NCI-H446 treated with DMSO at 0.1 percent for 48 hours (cell line): Measurements from ENCODE around the gene GNAO1.
"Not testable (repeated sequence)": the region's sequence is repeated elsewhere in the genome, so short reads cannot be mapped to it uniquely, and the experiment has no call there.

Source experiments
- DNase-seq: peaks from one replicate; lab custom pipeline; 2025; lab: John Stamatoyannopoulos, UW

The GNAO1 gene

GRCh38 chr16:56365552-56365951 is 174.3 kb downstream of the GNAO1 start:
- no peak for DNase-seq

GRCh38 chr16:56366945-56367344 is 175.7 kb downstream of the GNAO1 start:
- DNase-seq, result no peak

GRCh38 chr16:56367764-56368163 is 176.5 kb downstream of the GNAO1 start:
- DNase-seq, result no peak

- DNase-seq, result no peak
Observed at GRCh38 chr16:56368545-56368944, 177.3 kb downstream of the GNAO1 start.

GRCh38 chr16:56369202-56369601 is 177.9 kb downstream of the GNAO1 start:
- no peak for DNase-seq

GRCh38 chr16:56370185-56370874 is 179.0 kb downstream of the GNAO1 start:
- no peak for DNase-seq

- no peak for DNase-seq
Observed at GRCh38 chr16:56370875-56371659, 179.8 kb downstream of the GNAO1 start.

GRCh38 chr16:56371660-56371937 is 180.3 kb downstream of the GNAO1 start:
- no peak for DNase-seq

GRCh38 chr16:56372013-56372634 is 180.8 kb downstream of the GNAO1 start:
- DNase-seq, result no peak

GRCh38 chr16:56373003-56373402 is 181.7 kb downstream of the GNAO1 start:
- DNase-seq, result no peak

GRCh38 chr16:56375792-56376191 is 184.5 kb downstream of the GNAO1 start:
- not testable (repeated sequence) for DNase-seq

GRCh38 chr16:56379044-56379443 is 187.8 kb downstream of the GNAO1 start:
- DNase-seq, result not testable (repeated sequence)

- DNase-seq, result not testable (repeated sequence)
Observed at GRCh38 chr16:56380778-56381485, 189.6 kb downstream of the GNAO1 start.

- DNase-seq, result no peak
Observed at GRCh38 chr16:56382459-56382858, 191.2 kb downstream of the GNAO1 start.

- no peak for DNase-seq
Observed at GRCh38 chr16:56382901-56383355, 191.6 kb downstream of the GNAO1 start.

- DNase-seq, result no peak
Observed at GRCh38 chr16:56384074-56384721, 192.9 kb downstream of the GNAO1 start.

- DNase-seq, result no peak
Observed at GRCh38 chr16:56387396-56387795, 196.1 kb downstream of the GNAO1 start.

GRCh38 chr16:56388209-56388608 is 196.9 kb downstream of the GNAO1 start:
- no peak for DNase-seq

GRCh38 chr16:56389554-56389953 is 198.3 kb downstream of the GNAO1 start:
- no peak for DNase-seq

GRCh38 chr16:56396724-56397123 is 205.4 kb downstream of the GNAO1 start:
- not testable (repeated sequence) for DNase-seq

- no peak for DNase-seq
Observed at GRCh38 chr16:56399047-56399446, 207.8 kb downstream of the GNAO1 start.

- DNase-seq, result no peak
Observed at GRCh38 chr16:56399486-56399885, 208.2 kb downstream of the GNAO1 start.
